Measurements from ENCODE around the gene POLE2. TPM values are rescaled to one million over a fixed set of nuclear protein-coding genes. Genes with fewer than 3 reads are reported as not detected.
"Not testable (repeated sequence)": the region's sequence is repeated elsewhere in the genome, so short reads cannot be mapped to it uniquely, and the experiment has no call there.

POLE2 gene
- total RNA-seq, 2 experiments from 2014 or later = 32.3 to 35.7 TPM

DNA sequence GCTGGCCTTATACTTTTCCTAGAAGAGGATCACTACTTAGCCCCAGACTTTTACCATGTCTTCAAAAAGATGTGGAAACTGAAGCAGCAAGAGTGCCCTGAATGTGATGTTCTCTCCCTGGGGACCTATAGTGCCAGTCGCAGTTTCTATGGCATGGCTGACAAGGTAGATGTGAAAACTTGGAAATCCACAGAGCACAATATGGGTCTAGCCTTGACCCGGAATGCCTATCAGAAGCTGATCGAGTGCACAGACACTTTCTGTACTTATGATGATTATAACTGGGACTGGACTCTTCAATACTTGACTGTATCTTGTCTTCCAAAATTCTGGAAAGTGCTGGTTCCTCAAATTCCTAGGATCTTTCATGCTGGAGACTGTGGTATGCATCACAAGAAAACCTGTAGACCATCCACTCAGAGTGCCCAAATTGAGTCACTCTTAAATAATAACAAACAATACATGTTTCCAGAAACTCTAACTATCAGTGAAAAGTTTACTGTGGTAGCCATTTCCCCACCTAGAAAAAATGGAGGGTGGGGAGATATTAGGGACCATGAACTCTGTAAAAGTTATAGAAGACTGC, 65.9 kb downstream of the POLE2 start:
- Mint-ChIP-seq H3K9me3 (no peaks in the 10 kb centered on the region), H3K27me3 (no peaks in the 10 kb centered on the region), H3K36me3 (ENCODE audit: low read depth) (peaks cover 64% of the 10 kb centered on the region), H3K4me1 (peaks cover 53% of the 10 kb centered on the region), H3K4me3 (peak overlapping the region; percentile 97), H3K27ac (peak overlapping the region; percentile 77)
- ChIA-PET POLR2A (interaction anchor here (0.6 kb wide), 1 partner anchor 1143 kb away, joined by 3 read pairs; no protein-coding TSS in a partner anchor), CTCF (interaction anchor here (0.6 to 6.8 kb wide), 4 partner anchors 12 to 526 kb away, joined by 3 to 67 read pairs (median 14); partner anchors contain the start of genes DNAAF2 and RPS29)
- DNase-seq = no peak

DNA sequence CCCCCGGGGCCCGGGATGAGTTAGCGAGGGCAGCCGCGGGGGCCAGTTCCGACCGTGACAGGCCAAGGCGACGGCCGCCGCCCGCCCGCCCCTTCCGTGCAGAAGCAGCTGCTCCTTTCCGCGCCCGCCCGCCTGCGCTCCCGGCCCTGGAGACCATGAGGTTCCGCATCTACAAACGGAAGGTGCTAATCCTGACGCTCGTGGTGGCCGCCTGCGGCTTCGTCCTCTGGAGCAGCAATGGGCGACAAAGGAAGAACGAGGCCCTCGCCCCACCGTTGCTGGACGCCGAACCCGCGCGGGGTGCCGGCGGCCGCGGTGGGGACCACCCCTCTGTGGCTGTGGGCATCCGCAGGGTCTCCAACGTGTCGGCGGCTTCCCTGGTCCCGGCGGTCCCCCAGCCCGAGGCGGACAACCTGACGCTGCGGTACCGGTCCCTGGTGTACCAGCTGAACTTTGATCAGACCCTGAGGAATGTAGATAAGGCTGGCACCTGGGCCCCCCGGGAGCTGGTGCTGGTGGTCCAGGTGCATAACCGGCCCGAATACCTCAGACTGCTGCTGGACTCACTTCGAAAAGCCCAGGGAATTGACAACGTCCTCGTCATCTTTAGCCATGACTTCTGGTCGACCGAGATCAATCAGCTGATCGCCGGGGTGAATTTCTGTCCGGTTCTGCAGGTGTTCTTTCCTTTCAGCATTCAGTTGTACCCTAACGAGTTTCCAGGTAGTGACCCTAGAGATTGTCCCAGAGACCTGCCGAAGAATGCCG, 66.7 kb downstream of the POLE2 start:
- Mint-ChIP-seq H3K4me1 (peaks cover 54% of the 10 kb centered on the region), H3K36me3 (ENCODE audit: low read depth) (peaks cover 67% of the 10 kb centered on the region), H3K4me3 (peak overlapping the region; percentile 97)

GRCh38 chr14:49620182-49621113, 67.6 kb downstream of the POLE2 start, which contains the start of the genes MGAT2 and RPL36AL:
TSS of gene MGAT2 (plus strand) at chr14:49620799. CDS start at chr14:49621269, 470 bp downstream.
TSS of gene RPL36AL (minus strand) at chr14:49620626. CDS start at chr14:49619104, 1,522 bp downstream.
- Mint-ChIP-seq H3K36me3 (ENCODE audit: low read depth) (peaks cover 69% of the 10 kb centered on the region), H3K27ac (peak within 1 kb of the TSS; percentile 97), H3K4me3 (peak within 1 kb of the TSS; percentile 97), H3K9me3 (no peaks in the 10 kb centered on the region), H3K4me1 (peaks cover 50% of the 10 kb centered on the region), H3K27me3 (no peaks in the 10 kb centered on the region)
- ChIA-PET POLR2A (interaction anchor here (0.6 to 2.0 kb wide), 10 partner anchors 11 to 468 kb away, joined by 3 to 18 read pairs (median 3); partner anchors contain the start of genes DNAAF2, LRR1 and RPS29), CTCF (interaction anchor here (0.5 to 6.8 kb wide), 17 partner anchors 10 to 505 kb away, joined by 3 to 67 read pairs (median 4); partner anchors contain the start of genes DNAAF2, KLHDC2, LRR1 and NEMF)
- peak; percentile 96 for DNase-seq

More for the DNA sequence above, 66.7 kb downstream of the POLE2 start:
- DNase-seq = peak; percentile 64
- CTCF ChIA-PET = interaction anchor here (0.6 to 6.8 kb wide), 12 partner anchors 9 to 263 kb away, joined by 3 to 67 read pairs (median 7); partner anchors contain the start of genes DNAAF2, LRR1 and RPS29
- Mint-ChIP-seq H3K9me3 (no peaks in the 10 kb centered on the region), H3K27ac (peak overlapping the region; percentile 97), H3K27me3 (no peaks in the 10 kb centered on the region)
- POLR2A ChIA-PET = interaction anchor here (0.6 to 2.0 kb wide), 4 partner anchors 13 to 231 kb away, joined by 3 to 18 read pairs (median 9); partner anchors contain the start of genes DNAAF2 and RPS29

GRCh38 chr14:49619730-49620129, 68.3 kb downstream of the POLE2 start:
- ChIA-PET CTCF (interaction anchor here (0.6 to 6.8 kb wide), 12 partner anchors 10 to 506 kb away, joined by 3 to 67 read pairs (median 8); partner anchors contain the start of genes DNAAF2, KLHDC2, LRR1 and NEMF), POLR2A (interaction anchor here (0.6 to 2.0 kb wide), 9 partner anchors 10 to 442 kb away, joined by 3 to 18 read pairs (median 3); partner anchors contain the start of genes DNAAF2, LRR1 and RPS29)
- Mint-ChIP-seq H3K4me3 (peak overlapping the region; percentile 97), H3K27me3 (no peaks in the 10 kb centered on the region), H3K9me3 (no peaks in the 10 kb centered on the region), H3K27ac (peak overlapping the region; percentile 97), H3K4me1 (peaks cover 46% of the 10 kb centered on the region), H3K36me3 (ENCODE audit: low read depth) (peaks cover 67% of the 10 kb centered on the region)
- no peak for DNase-seq

GRCh38 chr14:49619273-49619672, 68.7 kb downstream of the POLE2 start:
- H3K27me3 Mint-ChIP-seq, DNase-seq, POLR2A ChIA-PET, H3K9me3 Mint-ChIP-seq: not testable (repeated sequence)
- H3K4me1 Mint-ChIP-seq = peaks cover 44% of the 10 kb centered on the region
- H3K4me3 Mint-ChIP-seq = peak overlapping the region; percentile 97
- CTCF ChIA-PET = interaction anchor here (0.6 to 2.7 kb wide), 3 partner anchors 11 to 507 kb away, joined by 4 to 12 read pairs (median 9); no protein-coding TSS in a partner anchor
- peak overlapping the region; percentile 97 for H3K27ac Mint-ChIP-seq
- H3K36me3 Mint-ChIP-seq (ENCODE audit: low read depth) = peaks cover 66% of the 10 kb centered on the region

- Mint-ChIP-seq H3K9me3 (no peaks in the 10 kb centered on the region), H3K27me3 (no peaks in the 10 kb centered on the region), H3K27ac (peak overlapping the region; percentile 47), H3K4me1 (peaks cover 31% of the 10 kb centered on the region), H3K4me3 (peak overlapping the region; percentile 97), H3K36me3 (ENCODE audit: low read depth) (peaks cover 63% of the 10 kb centered on the region)
- no peak for DNase-seq
- ChIA-PET CTCF (interaction anchor here (1.2 to 1.3 kb wide), 2 partner anchors 16 to 31 kb away, joined by 4 to 5 read pairs; partner anchors contain the start of gene RPS29), POLR2A (interaction anchor here (0.7 kb wide), 1 partner anchor 235 kb away, joined by 3 read pairs; no protein-coding TSS in a partner anchor)
These were observed 70.0 kb downstream of the POLE2 start for GRCh38 chr14:49617852-49618519.

- Mint-ChIP-seq H3K27me3 (no peaks in the 10 kb centered on the region), H3K27ac (no peak overlapping the region), H3K4me1 (peaks cover 27% of the 10 kb centered on the region), H3K36me3 (ENCODE audit: low read depth) (peaks cover 60% of the 10 kb centered on the region), H3K4me3 (no peak overlapping the region), H3K9me3 (no peaks in the 10 kb centered on the region)
- POLR2A ChIA-PET = no interaction called here
- CTCF ChIA-PET = no interaction called here
- DNase-seq = no peak
These were observed 72.2 kb downstream of the POLE2 start for GRCh38 chr14:49615776-49616175.

DNA sequence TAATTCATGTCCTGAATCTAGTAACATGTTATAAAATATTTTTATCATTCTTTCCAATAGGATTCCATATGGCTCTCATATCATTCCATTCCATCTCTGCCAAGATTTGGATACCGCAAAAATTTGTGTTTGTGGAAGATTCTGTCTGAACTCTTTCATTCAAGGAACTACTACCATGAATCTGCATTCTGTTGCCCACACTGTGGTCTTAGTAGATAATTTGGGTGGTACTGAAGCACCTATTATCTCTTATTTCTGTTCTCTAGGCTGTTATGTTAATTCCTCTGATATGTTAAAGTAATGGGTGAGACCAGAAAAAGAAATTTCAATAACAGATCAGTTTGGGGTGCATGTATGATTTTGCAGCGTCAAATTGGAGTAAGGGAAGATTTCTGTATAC, 73.8 kb downstream of the POLE2 start:
- Mint-ChIP-seq H3K27ac (no peak overlapping the region), H3K27me3 (no peaks in the 10 kb centered on the region), H3K4me1 (peaks cover 29% of the 10 kb centered on the region), H3K4me3 (no peak overlapping the region), H3K9me3 (no peaks in the 10 kb centered on the region), H3K36me3 (ENCODE audit: low read depth) (peaks cover 50% of the 10 kb centered on the region)
- no peak for DNase-seq
- ChIA-PET CTCF (interaction anchor here (0.6 kb wide), 1 partner anchor 702 kb away, joined by 3 read pairs; no protein-coding TSS in a partner anchor), POLR2A (interaction anchor here (0.5 kb wide), 1 partner anchor 10 kb away, joined by 3 read pairs; no protein-coding TSS in a partner anchor)

DNA sequence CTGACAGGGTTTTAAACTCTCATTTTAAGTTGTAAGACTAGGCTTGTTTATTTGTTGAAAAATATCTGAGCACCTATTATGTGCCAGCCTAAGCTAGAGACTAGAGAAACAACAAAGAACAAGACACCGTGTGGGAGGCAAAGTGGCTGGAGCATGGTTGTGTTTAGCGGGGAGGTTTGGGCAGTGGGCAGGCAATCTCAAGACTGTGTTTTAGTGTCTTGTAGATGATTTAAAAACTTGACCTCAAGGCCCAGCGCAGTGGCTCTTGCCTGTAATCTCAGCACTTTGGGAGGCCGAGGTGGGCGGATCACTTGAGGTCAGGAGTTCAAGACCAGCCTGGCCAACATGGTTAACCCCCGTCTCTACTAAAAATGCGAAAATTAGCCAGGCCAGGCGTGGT, 75.3 kb downstream of the POLE2 start:
- Mint-ChIP-seq H3K4me3 (no peak overlapping the region), H3K9me3 (no peaks in the 10 kb centered on the region), H3K27me3 (no peaks in the 10 kb centered on the region), H3K36me3 (ENCODE audit: low read depth) (peaks cover 45% of the 10 kb centered on the region), H3K4me1 (peaks cover 18% of the 10 kb centered on the region), H3K27ac (no peak overlapping the region)
- CTCF ChIA-PET = interaction anchor here (1.5 kb wide), 1 partner anchor 21 kb away, joined by 3 read pairs; no protein-coding TSS in a partner anchor
- POLR2A ChIA-PET = no interaction called here
- DNase-seq = no peak

DNA sequence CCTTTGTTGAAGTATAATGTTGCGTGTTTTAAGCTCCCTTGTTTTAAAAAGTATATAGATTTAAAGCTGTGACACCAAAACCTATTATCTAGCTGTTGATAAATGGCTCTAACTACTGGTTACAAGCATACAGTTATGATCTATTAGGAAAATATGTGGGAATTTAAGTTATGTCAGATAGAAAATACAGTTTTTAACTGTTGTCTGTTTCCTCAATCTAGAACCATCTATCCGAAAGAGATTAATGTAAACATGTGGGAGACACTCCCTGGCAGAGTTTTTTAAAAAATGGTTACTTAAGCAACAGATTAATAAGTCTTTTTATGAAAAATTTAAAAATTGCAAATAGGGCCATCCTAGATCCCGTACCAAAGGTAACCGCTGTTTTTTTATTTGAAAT, 75.8 kb downstream of the POLE2 start:
- CTCF ChIA-PET = interaction anchor here (1.1 to 1.6 kb wide), 3 partner anchors 20 to 25 kb away, joined by 3 to 4 read pairs (median 3); no protein-coding TSS in a partner anchor
- H3K27ac Mint-ChIP-seq = no peak overlapping the region
- peaks cover 13% of the 10 kb centered on the region for H3K4me1 Mint-ChIP-seq
- no peaks in the 10 kb centered on the region for H3K9me3 Mint-ChIP-seq
- H3K4me3 Mint-ChIP-seq = no peak overlapping the region
- DNase-seq = no peak
- H3K36me3 Mint-ChIP-seq (ENCODE audit: low read depth) = peaks cover 44% of the 10 kb centered on the region
- POLR2A ChIA-PET = no interaction called here
- H3K27me3 Mint-ChIP-seq = no peaks in the 10 kb centered on the region

DNA sequence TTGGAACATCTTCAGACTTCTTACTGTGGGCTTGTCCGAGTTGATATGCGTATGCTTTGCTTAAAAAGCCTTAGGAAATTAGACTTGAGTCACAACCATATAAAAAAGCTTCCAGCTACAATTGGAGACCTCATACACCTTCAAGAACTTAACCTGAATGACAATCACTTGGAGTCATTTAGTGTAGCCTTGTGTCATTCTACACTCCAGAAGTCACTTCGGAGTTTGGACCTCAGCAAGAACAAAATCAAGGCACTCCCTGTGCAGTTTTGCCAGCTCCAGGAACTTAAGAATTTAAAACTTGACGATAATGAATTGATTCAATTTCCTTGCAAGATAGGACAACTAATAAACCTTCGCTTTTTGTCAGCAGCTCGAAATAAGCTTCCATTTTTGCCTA, 80.4 kb downstream of the POLE2 start:
- H3K27me3 Mint-ChIP-seq = no peaks in the 10 kb centered on the region
- peaks cover 38% of the 10 kb centered on the region for H3K36me3 Mint-ChIP-seq (ENCODE audit: low read depth)
- ChIA-PET CTCF (interaction anchor here (0.9 to 1.1 kb wide), 2 partner anchors 9 to 20 kb away, joined by 3 read pairs; partner anchors contain the start of gene LRR1), POLR2A (interaction anchor here (0.6 kb wide), 1 partner anchor 21 kb away, joined by 3 read pairs; no protein-coding TSS in a partner anchor)
- no peak for DNase-seq
- peaks cover 18% of the 10 kb centered on the region for H3K4me1 Mint-ChIP-seq
- no peaks in the 10 kb centered on the region for H3K9me3 Mint-ChIP-seq
- H3K4me3 Mint-ChIP-seq = no peak overlapping the region
- no peak overlapping the region for H3K27ac Mint-ChIP-seq

Data from activated CD4-positive, alpha-beta T cell treated with anti-CD3 and anti-CD28 coated beads, Interleukin-2, amount 10 ng/mL, durations not matched to agents 7 days and 5 days (primary cell).